ENCODE measurements around the gene WASF3. TPM values are rescaled to one million over a fixed set of nuclear protein-coding genes. Genes with fewer than 3 reads are reported as not detected.
A peak's percentile ranks its signal among the peaks of the same experiment; 100 is the strongest.

The WASF3 gene
- total and polyA plus RNA-seq, 2 donors from 2014 or later = 3.7 to 18.5 TPM

DNA sequence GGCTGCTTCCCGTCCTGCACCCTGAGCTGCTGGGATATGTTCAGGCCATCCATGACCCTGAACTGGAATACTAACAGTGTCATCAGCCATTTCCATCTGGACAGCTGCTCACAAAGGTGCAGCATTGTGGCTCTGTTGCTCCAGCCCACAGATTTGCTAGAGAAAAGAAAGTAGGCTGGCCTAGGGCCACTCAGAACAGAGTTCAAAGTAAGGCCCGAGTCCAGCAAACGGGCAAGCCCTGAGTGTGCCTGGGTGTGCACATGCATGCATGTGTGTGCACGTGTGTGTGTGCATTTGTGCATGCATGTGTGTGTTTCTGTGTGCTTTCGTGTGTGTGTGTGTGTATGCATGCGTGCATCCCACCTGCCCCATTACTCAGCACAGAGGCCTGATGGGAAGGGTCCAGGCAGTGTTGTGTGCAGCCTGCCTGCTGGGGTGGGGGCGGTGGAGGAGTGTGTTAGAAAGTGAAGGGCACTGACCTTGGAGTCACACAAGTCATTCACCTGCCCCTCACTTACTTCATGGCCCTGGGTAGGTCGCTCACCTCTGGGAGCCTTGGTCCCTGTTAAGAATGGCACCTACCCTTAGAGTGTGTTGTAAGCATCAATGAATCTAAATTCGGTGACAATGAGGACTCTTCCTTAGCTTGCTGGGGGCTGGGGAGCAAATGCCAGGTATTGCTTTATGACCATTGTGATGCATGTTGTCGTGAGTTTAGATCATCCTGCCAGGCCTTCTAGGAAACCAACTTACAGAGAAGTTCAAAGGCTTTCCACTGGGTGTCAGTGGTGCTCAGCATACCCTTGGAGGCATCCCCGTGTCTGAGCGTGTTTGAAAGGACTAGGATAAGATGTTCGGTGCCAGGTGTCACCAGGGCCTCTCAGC, 149.9 kb downstream of the WASF3 start:
- no peak overlapping the region for H3K27ac ChIP-seq (ENCODE audit: low read depth in 2 of 2, low read length in 2 of 2)
- DNase-seq (peak in 4 of 5 donors; percentile 48 to 75 (median 60)), FAIRE-seq (no peak)
- H3K27me3 ChIP-seq (ENCODE audit: control insufficient read depth, insufficient read depth, low read length) = no peaks in the 10 kb centered on the region
- TF ChIP-seq, protein P1, sequence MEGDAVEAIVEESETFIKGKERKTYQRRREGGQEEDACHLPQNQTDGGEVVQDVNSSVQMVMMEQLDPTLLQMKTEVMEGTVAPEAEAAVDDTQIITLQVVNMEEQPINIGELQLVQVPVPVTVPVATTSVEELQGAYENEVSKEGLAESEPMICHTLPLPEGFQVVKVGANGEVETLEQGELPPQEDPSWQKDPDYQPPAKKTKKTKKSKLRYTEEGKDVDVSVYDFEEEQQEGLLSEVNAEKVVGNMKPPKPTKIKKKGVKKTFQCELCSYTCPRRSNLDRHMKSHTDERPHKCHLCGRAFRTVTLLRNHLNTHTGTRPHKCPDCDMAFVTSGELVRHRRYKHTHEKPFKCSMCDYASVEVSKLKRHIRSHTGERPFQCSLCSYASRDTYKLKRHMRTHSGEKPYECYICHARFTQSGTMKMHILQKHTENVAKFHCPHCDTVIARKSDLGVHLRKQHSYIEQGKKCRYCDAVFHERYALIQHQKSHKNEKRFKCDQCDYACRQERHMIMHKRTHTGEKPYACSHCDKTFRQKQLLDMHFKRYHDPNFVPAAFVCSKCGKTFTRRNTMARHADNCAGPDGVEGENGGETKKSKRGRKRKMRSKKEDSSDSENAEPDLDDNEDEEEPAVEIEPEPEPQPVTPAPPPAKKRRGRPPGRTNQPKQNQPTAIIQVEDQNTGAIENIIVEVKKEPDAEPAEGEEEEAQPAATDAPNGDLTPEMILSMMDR (IDR thresholded peaks at IDR 0.05; ENCODE audit: borderline replicate concordance, extremely low read depth, insufficient read depth) = peak; percentile 30
- H3K9ac ChIP-seq (ENCODE audit: low read length in 3 of 3) = no peak overlapping the region
- no peak overlapping the region for H3K4me3 ChIP-seq (ENCODE audit: low read length in 3 of 3)
- intact Hi-C loops (cut with DNase I) = no loop called here
- H3K36me3 ChIP-seq (ENCODE audit: control insufficient read depth in 2 of 3, insufficient read depth in 3 of 3, low read length in 3 of 3) = no peaks in the 10 kb centered on the region
- H3K9me3 ChIP-seq (ENCODE audit: control insufficient read depth in 2 of 3, insufficient read depth in 1 of 3, low read length in 3 of 3) = no peaks in the 10 kb centered on the region
- H3K4me1 ChIP-seq (ENCODE audit: control insufficient read depth in 2 of 3, insufficient read depth in 2 of 3, low read depth in 1 of 3, low read length in 3 of 3) = no peaks in the 10 kb centered on the region

DNA sequence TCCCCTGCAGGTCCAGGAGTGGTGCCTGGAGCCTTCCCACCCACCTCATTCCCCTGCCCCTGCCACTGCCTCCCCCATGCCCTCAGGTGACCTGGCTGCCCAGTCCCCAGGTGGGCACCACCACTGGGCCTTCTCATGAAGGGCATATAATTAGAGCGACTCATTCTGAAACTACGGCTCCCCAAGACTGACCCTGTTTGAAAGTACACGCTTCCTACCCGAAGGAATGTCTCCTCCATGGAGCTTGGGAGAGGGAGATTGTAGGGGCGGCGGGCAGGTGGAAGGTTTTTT, 150.5 kb downstream of the WASF3 start:
- H3K36me3 ChIP-seq (ENCODE audit: control insufficient read depth in 2 of 3, insufficient read depth in 3 of 3, low read length in 3 of 3) = no peaks in the 10 kb centered on the region
- intact Hi-C loops (cut with DNase I) = no loop called here
- no peak overlapping the region for H3K9ac ChIP-seq (ENCODE audit: low read length in 3 of 3)
- no peak overlapping the region for H3K4me3 ChIP-seq (ENCODE audit: low read length in 3 of 3)
- H3K27ac ChIP-seq (ENCODE audit: low read depth in 2 of 2, low read length in 2 of 2) = no peak overlapping the region
- H3K27me3 ChIP-seq (ENCODE audit: control insufficient read depth, insufficient read depth, low read length) = no peaks in the 10 kb centered on the region
- H3K4me1 ChIP-seq (ENCODE audit: control insufficient read depth in 2 of 3, insufficient read depth in 2 of 3, low read depth in 1 of 3, low read length in 3 of 3) = no peaks in the 10 kb centered on the region
- no peak for FAIRE-seq
- no peaks in the 10 kb centered on the region for H3K9me3 ChIP-seq (ENCODE audit: control insufficient read depth in 2 of 3, insufficient read depth in 1 of 3, low read length in 3 of 3)
- DNase-seq = no peak
- TF ChIP-seq, protein P1 (IDR thresholded peaks at IDR 0.05; ENCODE audit: borderline replicate concordance, extremely low read depth, insufficient read depth) = no peak

- H3K27ac ChIP-seq (ENCODE audit: low read depth in 2 of 2, low read length in 2 of 2) = no peak overlapping the region
- H3K36me3 ChIP-seq (ENCODE audit: control insufficient read depth in 2 of 3, insufficient read depth in 3 of 3, low read length in 3 of 3) = no peaks in the 10 kb centered on the region
- no peak for DNase-seq
- no peak overlapping the region for H3K9ac ChIP-seq (ENCODE audit: low read length in 3 of 3)
- H3K27me3 ChIP-seq (ENCODE audit: control insufficient read depth, insufficient read depth, low read length) = no peaks in the 10 kb centered on the region
- intact Hi-C loops (cut with DNase I) = no loop called here
- no peaks in the 10 kb centered on the region for H3K4me1 ChIP-seq (ENCODE audit: control insufficient read depth in 2 of 3, insufficient read depth in 2 of 3, low read depth in 1 of 3, low read length in 3 of 3)
- H3K9me3 ChIP-seq (ENCODE audit: control insufficient read depth in 2 of 3, insufficient read depth in 1 of 3, low read length in 3 of 3) = no peaks in the 10 kb centered on the region
- H3K4me3 ChIP-seq (ENCODE audit: low read length in 3 of 3) = no peak overlapping the region
- TF ChIP-seq, protein P1 (IDR thresholded peaks at IDR 0.05; ENCODE audit: borderline replicate concordance, extremely low read depth, insufficient read depth) = no peak
- no peak for FAIRE-seq
Observed at GRCh38 chr13:26709461-26709860, 152.0 kb downstream of the WASF3 start.
